IMR-90 (cell line): ENCODE data around the gene CMSS1. TPM values are rescaled to one million over a fixed set of nuclear protein-coding genes. Genes with fewer than 3 reads are reported as not detected.

ENCODE experiments used
- ATAC-seq: fragments of 200-7000 bp; cut with Tn5 transposase; 2 replicates; pipeline ENCODE4 v1.9.1; 2020; ENCODE audit warnings: low read depth, mild to moderate bottlenecking, moderate library complexity
- BruUV-seq: library from RNA; stranded (reverse); fragments of 400-500 nt; replicated peaks from 2 replicates; lab custom pipeline; 2021; lab: Mats Ljungman, UMichigan
- CTCF ChIA-PET: fragments of 300-600 bp; formaldehyde crosslinking; extraction: SDS; loops from one replicate; lab custom pipeline; 2021; ENCODE audit warnings: antibody characterized with exemption; lab: Yijun Ruan, JAX
- POLR2A ChIA-PET: fragments of 300-600 bp; sonication (Branson Sonifier 250); formaldehyde crosslinking; loops from one replicate; lab custom pipeline; 2022; ENCODE audit warnings: antibody characterized with exemption; ENCODE audit not compliant: unreplicated experiment; lab: Charles Lee
- DNase-seq: peaks from one replicate; pipeline ENCODE4 v3.0.0; 2013
- H2AFZ ChIP-seq: replicated peaks from 2 replicates; pipeline ENCODE3; 2013; ENCODE audit warnings: low read length, mild to moderate bottlenecking; ENCODE audit not compliant: poor library complexity
- H2AK5ac ChIP-seq: 2 replicates; pipeline ENCODE4 v1.6.1; 2013; ENCODE audit warnings: low read depth, low read length, inconsistent platforms
- H2AK9ac ChIP-seq: replicated peaks from 2 replicates; pipeline ENCODE3; 2013; ENCODE audit warnings: mild to moderate bottlenecking, low read depth, low read length, moderate library complexity; ENCODE audit not compliant: poor library complexity
- H2BK120ac ChIP-seq: 2 replicates; pipeline ENCODE4 v1.6.1; 2013; ENCODE audit warnings: low read depth, low read length, inconsistent platforms
- H2BK15ac ChIP-seq: 3 replicates; pipeline ENCODE4 v1.6.1; 2013; ENCODE audit warnings: low read depth, low read length, inconsistent platforms
- H2BK20ac ChIP-seq: 2 replicates; pipeline ENCODE4 v1.6.1; 2013; ENCODE audit warnings: low read depth, mild to moderate bottlenecking, inconsistent platforms, low read length, moderate library complexity
- H2BK5ac ChIP-seq: 2 replicates; pipeline ENCODE4 v1.6.1; 2013; ENCODE audit warnings: mild to moderate bottlenecking, low read depth, low read length, inconsistent platforms; ENCODE audit not compliant: poor library complexity, severe bottlenecking
- H3K14ac ChIP-seq: replicated peaks from 2 replicates; pipeline ENCODE4 v1.6.1; 2013; ENCODE audit warnings: low read depth, low read length, inconsistent platforms
- H3K18ac ChIP-seq: 2 replicates; pipeline ENCODE4 v1.6.1; 2013; ENCODE audit warnings: low read depth, low read length, control low read depth
- H3K23ac ChIP-seq: 2 replicates; pipeline ENCODE4 v1.6.1; 2013; ENCODE audit warnings: low read depth, low read length, inconsistent platforms
- H3K27ac ChIP-seq: 2 replicates; pipeline ENCODE4 v1.5.1; 2013; ENCODE audit warnings: mild to moderate bottlenecking, control low read depth, low read length; ENCODE audit not compliant: insufficient read depth
- H3K27me3 ChIP-seq: 2 replicates; pipeline ENCODE4 v1.6.1; 2013; ENCODE audit warnings: low read length; ENCODE audit not compliant: control insufficient read depth, insufficient read depth
- H3K36me3 ChIP-seq: 2 replicates; pipeline ENCODE4 v1.6.1; 2013; ENCODE audit warnings: low read length, mixed read lengths; ENCODE audit not compliant: control insufficient read depth, insufficient read depth
- H3K4ac ChIP-seq: 2 replicates; pipeline ENCODE4 v1.6.1; 2013; ENCODE audit warnings: low read depth, low read length, inconsistent platforms
- H3K4me1 ChIP-seq: 2 replicates; pipeline ENCODE4 v1.6.1; 2013; ENCODE audit warnings: low read length, mixed read lengths; ENCODE audit not compliant: control insufficient read depth, insufficient read depth
- H3K4me2 ChIP-seq: 2 replicates; pipeline ENCODE4 v1.6.1; 2013; ENCODE audit warnings: low read depth, mild to moderate bottlenecking, control low read depth, low read length, moderate library complexity
- H3K4me3 ChIP-seq: 2 replicates; pipeline ENCODE4 v1.5.1; 2013; ENCODE audit warnings: low read depth, mild to moderate bottlenecking, control low read depth, low read length, moderate library complexity; ENCODE audit not compliant: insufficient read depth
- H3K56ac ChIP-seq: 2 replicates; pipeline ENCODE4 v1.6.1; 2013; ENCODE audit warnings: low read length, inconsistent platforms; ENCODE audit not compliant: insufficient read depth; ENCODE audit errors: extremely low read depth
- H3K79me1 ChIP-seq, 2 experiments: 2 replicates each; pipeline ENCODE4 v1.6.1; 2013; ENCODE audit warnings: low read length in 2 of 2, inconsistent platforms in 1 of 2, low read depth in 1 of 2
- H3K9ac ChIP-seq: 2 replicates; pipeline ENCODE4 v1.6.1; 2013; ENCODE audit warnings: low read depth, low read length, control low read depth
- H3K9me1 ChIP-seq: 2 replicates; pipeline ENCODE4 v1.6.1; 2013; ENCODE audit warnings: low read length, inconsistent platforms; ENCODE audit not compliant: insufficient read depth
- H3K9me3 ChIP-seq: 2 replicates; pipeline ENCODE4 v1.6.1; 2013; ENCODE audit warnings: low read length; ENCODE audit not compliant: control insufficient read depth, insufficient read depth
- H4K20me1 ChIP-seq: 2 replicates; pipeline ENCODE4 v1.6.1; 2013; ENCODE audit warnings: low read length, inconsistent platforms; ENCODE audit not compliant: insufficient read depth
- H4K5ac ChIP-seq: 2 replicates; pipeline ENCODE4 v1.6.1; 2013; ENCODE audit warnings: mild to moderate bottlenecking, low read depth, low read length, control low read depth
- H4K8ac ChIP-seq, 2 experiments: 2 replicates each; pipeline ENCODE4 v1.6.1; 2013; ENCODE audit warnings: low read depth in 2 of 2, low read length in 2 of 2, control low read depth in 1 of 2, inconsistent platforms in 1 of 2
- H4K91ac ChIP-seq: 2 replicates; pipeline ENCODE4 v1.6.1; 2013; ENCODE audit warnings: low read depth, low read length, inconsistent platforms; ENCODE audit not compliant: insufficient read depth
- RAD21 ChIP-seq: IDR thresholded peaks from 2 replicates; pipeline ENCODE4 v1.6.1; 2012; ENCODE audit warnings: low read length, improper control_type of control experiment
- WGBS, 2 experiments: methylation state at CpG; one replicate each; pipeline versions ENCODE4 v1.1.5 to v1.1.7; 2013; ENCODE audit warnings: missing lambda C conversion rate in 2 of 2; ENCODE audit not compliant: insufficient read length in 1 of 2; ENCODE audit errors: extremely low coverage in 2 of 2; 5-methylcytosine and 5-hydroxymethylcytosine counted together
- dilution Hi-C: fragments of 300-500 bp; cut with HindIII; formaldehyde crosslinking; loops from one replicate; pipeline ENCODE4 v1.14.3; 2018; ENCODE audit warnings: low sequenced_read_pairs; ENCODE audit not compliant: unreplicated experiment
- in situ Hi-C: fragments of 300-500 bp; cut with MboI; formaldehyde crosslinking; loops from 3 replicates; pipeline ENCODE4 v1.14.3; 2019; ENCODE audit warnings: low sequenced_read_pairs, inconsistent platforms, mixed read lengths
- intact Hi-C: fragments of 100-400 bp; cut with micrococcal nuclease; formaldehyde crosslinking; loops from 2 replicates; pipeline ENCODE4 v1.10.0; 2022
- polyA plus RNA-seq, 3 experiments: library from polyadenylated mRNA; depleted of rRNA; stranded (reverse); fragments of >200 nt; gene quantifications; 2 replicates each; pipeline ENCODE4 v1.2.3, GENCODE V29; 2012; ENCODE audit warnings: low replicate concordance in 1 of 3
- total RNA-seq: library from RNA; depleted of rRNA; stranded (reverse); fragments of >200 nt; gene quantifications from 2 replicates; pipeline ENCODE4 v1.2.3, GENCODE V29; 2012

The CMSS1 gene
- total and polyA plus RNA-seq, 2 of the 4 experiments (the other 2 are of a cell fraction) = 12.5 to 13.6 TPM

GRCh38 chr3:100107221-100107814 is 289.7 kb downstream of the CMSS1 start:
- no peak for ATAC-seq
- ChIA-PET POLR2A (no interaction called here), CTCF (no interaction called here)

More at GRCh38 chr3:100107221-100107814, 289.7 kb downstream of the CMSS1 start:
- H3K4me1 ChIP-seq = peaks cover 22% of the 10 kb centered on the region
- no peaks in the 10 kb centered on the region for H3K27me3 ChIP-seq
- no peak overlapping the region for H2AK9ac ChIP-seq
- H4K91ac ChIP-seq = no peak overlapping the region
- H4K5ac ChIP-seq = no peak overlapping the region
- no peak overlapping the region for H3K56ac ChIP-seq
- no peak overlapping the region for H2AFZ ChIP-seq
- no peak overlapping the region for H3K27ac ChIP-seq
- H3K4me2 ChIP-seq = peak overlapping the region; percentile 30; the same call in 1 of the 2 replicates
- H3K9ac ChIP-seq = no peak overlapping the region
- dilution Hi-C loops = no loop called here
- no peak overlapping the region for H2BK20ac ChIP-seq
- no peak overlapping the region for H3K4me3 ChIP-seq
- no peak overlapping the region for H2AK5ac ChIP-seq
- peaks cover 3% of the 10 kb centered on the region; the same call in 1 of the 2 replicates for H4K20me1 ChIP-seq
- no peak overlapping the region for H2BK15ac ChIP-seq
- peak overlapping the region; percentile 50; the same call in 1 of the 2 replicates for H3K18ac ChIP-seq
- in situ Hi-C loops = no loop called here
- H3K36me3 ChIP-seq = no peaks in the 10 kb centered on the region
- intact Hi-C loops = no loop called here
- H4K8ac ChIP-seq = no peak overlapping the region
- peak; percentile 45 for DNase-seq
- peak overlapping the region; percentile 11 for H2BK5ac ChIP-seq
- WGBS, 2 experiments = no CpG with 5 or more reads among the region's 4 CpGs
- TF ChIP-seq RAD21 = no peak
- no peaks in the 10 kb centered on the region for H3K79me1 ChIP-seq
- H3K4ac ChIP-seq = no peak overlapping the region
- H2BK120ac ChIP-seq = no peak overlapping the region
- peaks cover 9% of the 10 kb centered on the region for H3K9me1 ChIP-seq
- BruUV-seq = no TSS peak
- no peaks in the 10 kb centered on the region for H3K9me3 ChIP-seq
- H3K14ac ChIP-seq = no peak overlapping the region
- H3K23ac ChIP-seq = no peak overlapping the region
